SIG-M5 (cell line): ENCODE results near the gene RGS6.

ENCODE experiments used
- DNase-seq: peaks from one replicate; lab custom pipeline; 2025; lab: John Stamatoyannopoulos, UW

RGS6 gene

DNA sequence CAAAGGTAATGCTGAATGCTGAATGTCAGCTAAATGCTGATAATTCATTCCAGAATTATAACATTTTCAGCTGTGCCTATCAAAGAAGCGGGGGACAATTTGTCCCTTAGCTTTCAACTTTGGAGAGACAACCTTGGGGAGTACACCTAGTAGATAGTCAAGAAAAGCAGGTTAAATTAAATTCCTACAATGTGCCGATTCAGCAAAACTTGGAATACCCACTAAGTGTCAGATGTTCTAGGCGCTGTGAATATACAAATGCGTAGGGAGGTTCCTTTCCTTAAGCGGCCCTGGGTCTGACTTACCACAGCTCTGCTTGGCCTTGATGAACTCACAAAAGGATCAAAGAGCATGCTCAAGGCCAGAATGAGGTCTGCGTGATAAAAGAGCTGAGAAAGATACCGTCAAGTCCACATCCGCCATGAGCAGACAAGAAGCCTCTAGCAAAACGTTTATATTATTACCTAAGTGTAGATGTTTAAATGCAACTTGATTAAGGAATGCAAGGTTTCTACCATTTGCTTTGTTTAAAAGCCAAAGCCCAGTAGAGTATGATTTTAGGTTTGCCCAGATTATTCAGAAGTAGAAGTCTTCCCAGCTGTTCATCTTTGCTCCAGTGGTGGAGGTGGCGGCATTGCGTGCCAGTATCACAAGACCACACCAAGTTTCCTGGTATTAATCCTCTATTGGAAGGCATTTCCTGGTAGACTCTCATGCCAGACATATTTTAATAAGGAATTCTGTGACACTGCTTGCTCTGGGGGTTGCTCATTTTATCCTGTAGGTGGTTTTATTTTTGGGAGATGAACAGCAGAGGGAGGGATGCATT, 593.1 kb downstream of the RGS6 start:
- no peak for DNase-seq

DNA sequence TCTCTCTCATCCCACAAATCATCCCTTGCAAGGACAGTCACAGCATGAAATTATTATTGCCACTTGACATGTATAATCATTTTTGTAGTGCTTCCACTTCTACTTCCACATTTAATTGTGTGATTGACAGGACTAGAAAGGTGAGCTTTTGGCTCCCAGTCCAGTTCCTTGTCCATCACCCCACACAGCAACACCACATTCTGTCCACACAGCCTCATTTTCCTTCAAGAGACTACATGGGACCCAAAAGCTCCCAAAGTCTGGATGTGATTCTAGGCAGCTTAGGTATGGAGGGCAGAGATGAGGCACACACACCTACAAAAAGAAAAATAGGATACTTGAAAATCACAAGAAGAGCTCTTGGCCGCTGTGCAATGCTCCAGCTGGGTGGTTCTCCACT, 595.4 kb downstream of the RGS6 start:
- DNase-seq = no peak

- DNase-seq = no peak
Observed at GRCh38 chr14:72528059-72528862, 596.0 kb downstream of the RGS6 start.

DNA sequence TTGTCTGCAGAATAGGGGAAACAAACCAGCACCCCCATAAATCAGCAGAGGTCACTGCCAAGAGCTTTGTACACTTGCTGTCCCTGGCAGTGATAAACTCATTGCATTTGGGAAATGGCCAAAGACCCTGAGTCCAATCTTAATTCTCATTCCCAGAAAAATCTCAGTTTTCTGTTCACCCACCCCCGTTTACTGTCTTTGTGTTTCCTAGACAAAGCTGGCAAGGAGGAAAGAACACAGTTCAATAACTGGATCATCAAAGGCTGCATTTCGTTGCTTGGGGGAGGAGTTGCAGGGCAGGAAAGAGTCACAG, 596.6 kb downstream of the RGS6 start:
- DNase-seq = no peak

DNA sequence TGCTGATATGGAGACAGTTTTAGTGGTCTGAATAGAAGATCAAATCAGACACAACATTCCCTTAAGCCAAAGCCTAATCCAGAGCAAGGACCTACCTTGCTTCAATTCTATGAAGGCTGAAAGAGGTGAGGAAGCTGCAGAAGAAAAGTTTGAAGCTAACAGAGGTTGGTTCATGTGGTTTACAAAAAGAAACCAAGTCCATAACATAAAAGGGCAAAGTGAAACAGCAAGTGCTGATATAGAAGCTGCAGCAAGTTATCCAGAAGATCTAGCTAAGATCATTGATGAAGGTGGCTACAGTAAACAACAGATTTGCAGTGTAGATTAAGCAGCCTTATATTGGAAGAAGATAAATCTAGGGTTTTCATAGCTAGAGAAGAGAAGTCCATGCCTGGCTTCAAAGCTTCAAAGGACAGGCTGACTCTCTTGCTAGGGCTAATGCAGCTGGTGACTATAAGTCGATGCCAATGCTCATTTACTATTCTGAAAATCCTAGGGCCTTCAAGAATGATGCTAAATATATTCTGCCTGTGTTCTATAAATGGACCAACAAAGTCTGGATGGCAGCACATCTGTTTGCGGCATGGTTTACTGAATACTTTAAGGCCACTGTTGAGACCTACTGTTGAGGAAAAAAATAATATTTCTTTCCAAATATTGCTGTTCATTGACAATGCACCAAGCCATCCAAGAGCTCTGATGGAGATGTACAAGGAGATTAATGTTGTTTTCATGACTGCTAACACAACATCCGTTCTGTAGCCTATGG, 600.6 kb downstream of the RGS6 start:
- no peak for DNase-seq

- DNase-seq = peak; percentile 65
Observed at GRCh38 chr14:72535485-72535884, 603.3 kb downstream of the RGS6 start.

GRCh38 chr14:72538387-72538786, 606.2 kb downstream of the RGS6 start:
- DNase-seq = no peak

DNA sequence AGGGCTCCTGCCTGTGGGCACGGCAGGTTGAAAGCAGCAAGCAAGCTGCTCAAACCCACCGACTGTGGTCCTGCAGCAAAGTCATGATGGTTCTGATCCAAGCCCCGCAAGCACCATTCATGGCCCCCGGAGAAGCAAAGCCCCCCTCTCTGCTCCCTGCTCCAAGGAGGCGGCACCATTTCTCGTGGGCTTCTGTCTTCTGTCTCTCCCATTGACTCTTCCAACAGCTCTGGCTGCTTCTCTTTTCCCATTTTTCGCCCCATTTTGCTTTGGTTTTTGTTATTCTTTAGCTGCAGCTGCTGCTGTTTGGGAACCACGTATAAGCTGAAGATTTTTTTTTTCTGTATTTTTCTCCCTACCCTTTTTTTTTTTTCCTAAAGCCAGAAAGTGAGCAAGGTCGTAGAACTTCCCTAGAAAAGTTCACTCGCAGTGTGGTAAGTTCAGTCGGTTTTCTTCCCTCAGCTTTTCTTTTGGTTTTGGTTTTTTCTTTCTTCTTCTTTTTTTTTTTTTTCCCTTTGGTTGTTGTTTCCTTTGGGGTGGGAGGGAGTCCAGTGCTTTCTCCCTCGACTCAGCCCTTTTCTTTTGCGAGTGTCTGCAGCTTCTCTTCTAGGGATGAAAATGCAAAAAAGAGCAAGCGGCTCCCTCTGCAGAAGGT, 607.6 kb downstream of the RGS6 start:
- no peak for DNase-seq

DNA sequence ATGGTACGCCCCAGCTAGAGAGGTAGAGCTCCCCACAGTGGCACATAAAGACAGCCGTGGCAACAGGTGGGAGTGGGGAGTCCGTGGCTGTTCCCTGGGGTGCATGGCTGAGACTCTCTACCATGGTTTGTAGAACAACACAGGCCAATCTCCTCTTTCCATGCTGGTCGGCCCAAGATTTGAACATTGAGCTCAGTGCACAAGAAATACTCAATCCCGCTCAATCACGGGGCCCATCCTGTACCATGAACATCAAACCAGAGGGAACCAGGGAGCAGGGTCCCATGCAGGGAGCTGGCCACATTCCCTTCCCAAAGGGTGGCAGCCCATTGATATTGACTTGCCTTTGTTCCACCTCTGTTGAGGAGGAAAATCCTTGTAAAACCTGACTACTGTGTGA, 608.6 kb downstream of the RGS6 start:
- DNase-seq = no peak

GRCh38 chr14:72541546-72541945, 609.3 kb downstream of the RGS6 start:
- DNase-seq = no peak

- no peak for DNase-seq
Observed at GRCh38 chr14:72543341-72543740, 611.1 kb downstream of the RGS6 start.

DNA sequence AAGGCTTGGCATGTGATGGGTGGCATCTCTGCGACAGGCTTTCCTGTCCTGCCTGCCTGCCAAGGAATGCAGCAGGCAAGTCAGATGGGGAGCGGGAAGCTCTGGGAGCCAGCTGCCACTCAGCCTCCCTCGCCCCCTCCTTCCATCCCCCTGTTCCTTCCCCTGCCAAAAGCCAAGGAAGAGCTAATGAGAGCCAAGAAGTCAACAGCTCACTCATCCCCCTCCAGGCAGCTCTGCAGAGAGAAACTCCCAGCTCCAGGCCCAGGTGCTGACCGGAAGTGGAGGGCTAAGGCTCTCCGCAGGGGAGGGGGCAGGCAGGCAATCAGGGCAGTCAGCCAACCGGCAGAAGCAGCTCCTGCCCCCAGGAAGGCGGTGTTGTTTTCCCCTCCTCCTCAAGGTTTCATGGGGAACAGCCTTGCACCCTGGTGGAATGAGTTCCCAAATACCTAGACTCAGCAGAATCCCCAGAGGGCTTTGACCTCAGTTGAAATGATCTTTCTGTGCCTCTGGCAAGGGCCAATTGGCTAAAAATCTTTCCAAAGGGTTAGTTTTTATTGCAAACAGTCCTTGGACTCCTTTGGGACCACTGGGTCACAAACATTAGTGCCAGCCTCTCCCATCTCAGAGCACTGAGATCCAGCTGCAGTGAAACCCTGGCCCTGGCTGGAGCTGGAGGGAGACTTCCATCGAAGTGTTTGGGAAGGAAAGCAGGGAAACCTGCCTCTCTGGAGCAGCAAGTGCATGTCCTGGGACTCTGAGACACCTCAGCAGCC, 612.6 kb downstream of the RGS6 start:
- DNase-seq = no peak

GRCh38 chr14:72545411-72546311, 613.4 kb downstream of the RGS6 start:
- DNase-seq = no peak

GRCh38 chr14:72546344-72547016, 614.3 kb downstream of the RGS6 start:
- no peak for DNase-seq

- DNase-seq = no peak
Observed at GRCh38 chr14:72547999-72548398, 615.8 kb downstream of the RGS6 start.

DNA sequence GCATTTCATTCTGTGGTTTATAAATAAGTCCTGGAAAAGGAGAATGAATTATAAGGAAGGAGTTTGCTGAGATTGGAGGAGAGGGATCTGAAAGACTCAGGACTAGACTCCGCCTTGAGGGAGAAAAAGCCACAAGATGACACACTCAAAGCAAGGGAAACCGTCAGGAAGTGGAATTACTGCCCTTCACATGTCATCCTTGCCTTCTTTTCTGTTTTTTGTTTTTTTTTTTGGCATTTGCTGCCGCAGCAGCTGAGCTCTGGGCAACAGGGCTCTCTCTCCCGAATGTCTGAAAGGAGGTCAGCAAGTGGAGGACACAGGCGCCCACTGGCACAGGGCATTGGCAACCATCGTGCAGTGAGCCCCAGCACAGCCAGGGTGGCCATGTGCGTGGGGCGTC, 616.8 kb downstream of the RGS6 start:
- DNase-seq = no peak

- no peak for DNase-seq
Observed at GRCh38 chr14:72549854-72550253, 617.6 kb downstream of the RGS6 start.

- DNase-seq = no peak
Observed at GRCh38 chr14:72550513-72550912, 618.3 kb downstream of the RGS6 start.

- DNase-seq = no peak
Observed at GRCh38 chr14:72552236-72552635, 620.0 kb downstream of the RGS6 start.

DNA sequence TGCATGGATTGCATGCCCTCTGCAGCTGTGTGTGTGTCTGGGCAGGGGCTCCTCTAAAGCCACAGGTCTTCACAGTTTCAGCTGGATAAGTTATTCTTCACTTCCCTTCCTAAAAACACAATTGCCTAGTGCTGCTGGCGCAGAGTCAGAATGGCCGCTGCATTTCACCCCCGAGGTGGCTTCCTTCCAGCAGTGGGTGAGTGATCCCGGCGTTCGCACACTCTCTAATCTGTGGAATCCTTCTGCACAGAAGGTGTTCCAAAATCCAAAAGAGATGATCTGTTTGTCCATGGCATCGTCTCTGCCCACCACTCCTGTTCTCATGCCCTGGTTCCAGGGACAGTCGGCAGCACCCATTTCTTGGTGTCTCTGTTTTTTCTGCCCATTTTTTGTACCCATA, 620.9 kb downstream of the RGS6 start:
- no peak for DNase-seq
